ENCODE measurements around the gene AQP7. TPM values are rescaled to one million over a fixed set of nuclear protein-coding genes. Genes with fewer than 3 reads are reported as not detected.

AQP7 gene
- total RNA-seq, 1 experiment from 2014 or later, result not detected

- H2AFZ ChIP-seq (ENCODE audit: low read length), result no peak overlapping the region
- peaks cover 9% of the 10 kb centered on the region; the same call in 1 of the 2 replicates for H3K4me1 ChIP-seq (ENCODE audit: insufficient read depth, low read length)
- no peak overlapping the region for H3K4me2 ChIP-seq (ENCODE audit: low read length)
- H3K27me3 ChIP-seq (ENCODE audit: low read length), result no peaks in the 10 kb centered on the region
- H3K9me3 ChIP-seq (ENCODE audit: low read length), result no peaks in the 10 kb centered on the region
- TF ChIP-seq CTCF (conservative IDR thresholded peaks at IDR 0.05; ENCODE audit: low read depth, low read length) (no peak), EZH2 (IDR thresholded peaks at IDR 0.05; ENCODE audit: low read length, unreplicated experiment) (no peak), EZH2phosphoT487 (IDR thresholded peaks at IDR 0.05; ENCODE audit: borderline replicate concordance, low read length) (no peak)
- no peaks in the 10 kb centered on the region for H3K79me2 ChIP-seq (ENCODE audit: low read length)
- DNase-seq, result no peak
- H3K36me3 ChIP-seq (ENCODE audit: low read depth, low read length), result peaks cover 4% of the 10 kb centered on the region; the same call in 1 of the 2 replicates
- CTCF ChIA-PET, result interaction anchor here (0.5 to 2.7 kb wide), 9 partner anchors 21 to 722 kb away, joined by 3 to 12 read pairs (median 4); partner anchors contain the start of gene AQP3
- H3F3A ChIP-seq (ENCODE audit: low read length, unreplicated experiment), result no peaks in the 10 kb centered on the region
- H3K4me3 ChIP-seq (ENCODE audit: low read length), result no peak overlapping the region
- intact Hi-C loops (cut with micrococcal nuclease), result no loop called here
- ATAC-seq, result no peak
- H3K9ac ChIP-seq (ENCODE audit: low read length), result no peak overlapping the region
- H3K9me2 ChIP-seq (replicated peaks; ENCODE audit: low read length), result no peaks in the 10 kb centered on the region
- no TSS peak for BruUV-seq (replicated peaks)
- no peak overlapping the region for H3K27ac ChIP-seq (ENCODE audit: low read length)
- POLR2A ChIA-PET (ENCODE audit: unreplicated experiment), result no interaction called here
- no peaks in the 10 kb centered on the region for H4K20me1 ChIP-seq (ENCODE audit: low read length)
These were observed 27.0 kb downstream of the AQP7 start for GRCh38 chr9:33375238-33375840.

GRCh38 chr9:33374634-33375237 is 27.6 kb downstream of the AQP7 start:
- Histone ChIP-seq H2AFZ (ENCODE audit: low read length) (no peak overlapping the region), H3K9me3 (ENCODE audit: low read length) (no peaks in the 10 kb centered on the region), H3K27ac (ENCODE audit: low read length) (no peak overlapping the region), H3K4me1 (ENCODE audit: insufficient read depth, low read length) (peaks cover 9% of the 10 kb centered on the region; the same call in 1 of the 2 replicates), H3K9me2 (replicated peaks; ENCODE audit: low read length) (no peaks in the 10 kb centered on the region), H3F3A (ENCODE audit: low read length, unreplicated experiment) (no peaks in the 10 kb centered on the region), H3K27me3 (ENCODE audit: low read length) (no peaks in the 10 kb centered on the region), H4K20me1 (ENCODE audit: low read length) (no peaks in the 10 kb centered on the region), H3K4me2 (ENCODE audit: low read length) (no peak overlapping the region), H3K79me2 (ENCODE audit: low read length) (no peaks in the 10 kb centered on the region), H3K9ac (ENCODE audit: low read length) (no peak overlapping the region), H3K4me3 (ENCODE audit: low read length) (no peak overlapping the region), H3K36me3 (ENCODE audit: low read depth, low read length) (peaks cover 4% of the 10 kb centered on the region; the same call in 1 of the 2 replicates)
- intact Hi-C loops (cut with micrococcal nuclease), result no loop called here
- peak; percentile 79 for DNase-seq
- ChIA-PET POLR2A (ENCODE audit: unreplicated experiment) (no interaction called here), CTCF (interaction anchor here (0.5 to 2.7 kb wide), 9 partner anchors 20 to 723 kb away, joined by 3 to 12 read pairs (median 4); partner anchors contain the start of gene AQP3)
- no peak for TF ChIP-seq EZH2 (IDR thresholded peaks at IDR 0.05; ENCODE audit: low read length, unreplicated experiment)
- no peak for TF ChIP-seq EZH2phosphoT487 (IDR thresholded peaks at IDR 0.05; ENCODE audit: borderline replicate concordance, low read length)
- peak; percentile 78 for TF ChIP-seq CTCF (conservative IDR thresholded peaks at IDR 0.05; ENCODE audit: low read depth, low read length)
- peak; percentile 90 for ATAC-seq
- BruUV-seq (replicated peaks), result no TSS peak

- no peak overlapping the region for H2AFZ ChIP-seq (ENCODE audit: low read length)
- no peak overlapping the region for H3K4me3 ChIP-seq (ENCODE audit: low read length)
- no peak for TF ChIP-seq CTCF (conservative IDR thresholded peaks at IDR 0.05; ENCODE audit: low read depth, low read length)
- TF ChIP-seq EZH2phosphoT487 (IDR thresholded peaks at IDR 0.05; ENCODE audit: borderline replicate concordance, low read length), result no peak
- TF ChIP-seq EZH2 (IDR thresholded peaks at IDR 0.05; ENCODE audit: low read length, unreplicated experiment), result no peak
- H3K36me3 ChIP-seq (ENCODE audit: low read depth, low read length), result peaks cover 4% of the 10 kb centered on the region; the same call in 1 of the 2 replicates
- no peaks in the 10 kb centered on the region for H3K27me3 ChIP-seq (ENCODE audit: low read length)
- H3K27ac ChIP-seq (ENCODE audit: low read length), result no peak overlapping the region
- no peak overlapping the region for H3K4me2 ChIP-seq (ENCODE audit: low read length)
- no peaks in the 10 kb centered on the region for H3F3A ChIP-seq (ENCODE audit: low read length, unreplicated experiment)
- DNase-seq (no peak), ATAC-seq (no peak)
- peaks cover 9% of the 10 kb centered on the region; the same call in 1 of the 2 replicates for H3K4me1 ChIP-seq (ENCODE audit: insufficient read depth, low read length)
- BruUV-seq (replicated peaks), result no TSS peak
- H4K20me1 ChIP-seq (ENCODE audit: low read length), result no peaks in the 10 kb centered on the region
- H3K9me2 ChIP-seq (replicated peaks; ENCODE audit: low read length), result no peaks in the 10 kb centered on the region
- intact Hi-C loops (cut with micrococcal nuclease), result no loop called here
- POLR2A ChIA-PET (ENCODE audit: unreplicated experiment), result no interaction called here
- H3K9me3 ChIP-seq (ENCODE audit: low read length), result no peaks in the 10 kb centered on the region
- H3K79me2 ChIP-seq (ENCODE audit: low read length), result no peaks in the 10 kb centered on the region
- CTCF ChIA-PET, result interaction anchor here (0.9 to 2.7 kb wide), 4 partner anchors 20 to 93 kb away, joined by 3 to 12 read pairs (median 5); no protein-coding TSS in a partner anchor
- no peak overlapping the region for H3K9ac ChIP-seq (ENCODE audit: low read length)
These were observed 28.2 kb downstream of the AQP7 start for GRCh38 chr9:33374190-33374589.
